Activated CD4-positive, alpha-beta T cell treated with anti-CD3 and anti-CD28 coated beads, Interleukin-2, amount 50 U/mL, for 1 hour (primary cell): ENCODE results near the gene CISD3.
A peak's percentile ranks its signal among the peaks of the same experiment; 100 is the strongest.
"Not testable (repeated sequence)": the region's sequence is repeated elsewhere in the genome, so short reads cannot be mapped to it uniquely, and the experiment has no call there.

Experiments
- DNase-seq: peaks from one replicate; pipeline ENCODE4 v3.0.0-alpha.2; 2020

CISD3 gene

DNA sequence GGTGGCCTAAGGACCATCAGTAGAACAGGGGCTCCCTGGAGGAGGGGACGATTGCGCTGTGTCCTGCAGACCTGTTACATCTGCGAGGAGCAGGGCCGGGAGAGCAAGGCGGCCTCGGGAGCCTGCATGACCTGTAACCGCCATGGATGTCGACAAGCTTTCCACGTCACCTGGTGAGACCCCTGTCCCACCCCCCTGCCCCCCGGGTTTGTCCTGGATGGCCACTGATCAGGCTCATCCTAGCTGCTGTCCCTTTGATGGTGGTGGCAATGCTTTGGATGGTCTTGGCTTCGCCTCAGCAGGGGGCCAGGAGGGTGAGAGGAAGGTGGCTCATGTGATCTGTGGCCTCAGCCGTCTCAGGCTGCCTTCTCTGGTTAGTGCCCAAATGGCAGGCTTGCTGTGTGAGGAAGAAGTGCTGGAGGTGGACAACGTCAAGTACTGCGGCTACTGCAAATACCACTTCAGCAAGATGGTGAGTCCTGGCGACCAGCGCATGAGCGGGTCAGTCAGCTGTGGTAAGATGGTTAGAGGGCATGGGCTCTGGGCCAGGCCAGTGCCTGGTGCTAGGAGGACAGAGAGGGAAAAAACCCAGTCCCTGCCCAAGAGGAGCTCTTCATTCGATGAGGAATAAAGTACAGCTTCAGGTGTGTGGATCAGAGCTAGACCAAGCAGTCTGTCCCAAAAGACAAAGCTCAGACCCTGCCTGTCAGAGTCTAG lies 20.9 kb upstream of the CISD3 start:
- DNase-seq: no peak

GRCh38 chr17:38709864-38710603 lies 20.1 kb upstream of the CISD3 start:
- no peak for DNase-seq

- no peak for DNase-seq
Observed at GRCh38 chr17:38710604-38710962, 19.6 kb upstream of the CISD3 start.

GRCh38 chr17:38710985-38711384 lies 19.2 kb upstream of the CISD3 start:
- no peak for DNase-seq

- no peak for DNase-seq
Observed at GRCh38 chr17:38711792-38712571, 18.2 kb upstream of the CISD3 start.

DNA sequence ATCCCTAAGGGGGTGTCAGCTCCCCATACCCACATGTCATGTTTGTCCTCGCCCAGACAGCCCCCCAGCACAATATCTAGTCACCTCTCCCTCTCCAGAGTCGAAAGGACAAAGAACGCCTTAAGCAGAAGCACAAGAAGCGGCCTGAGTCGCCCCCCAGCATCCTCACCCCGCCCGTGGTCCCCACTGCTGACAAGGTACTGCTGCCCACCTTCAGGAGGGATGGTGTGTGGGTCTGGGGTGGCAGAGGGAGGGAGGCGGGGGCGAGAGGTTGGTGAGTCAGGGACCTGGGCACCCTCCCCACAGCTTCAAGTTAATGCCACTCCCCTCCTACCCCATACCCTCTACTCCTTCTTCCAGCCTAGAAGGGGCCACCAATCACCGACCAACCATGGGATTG lies 17.5 kb upstream of the CISD3 start:
- DNase-seq: no peak

DNA sequence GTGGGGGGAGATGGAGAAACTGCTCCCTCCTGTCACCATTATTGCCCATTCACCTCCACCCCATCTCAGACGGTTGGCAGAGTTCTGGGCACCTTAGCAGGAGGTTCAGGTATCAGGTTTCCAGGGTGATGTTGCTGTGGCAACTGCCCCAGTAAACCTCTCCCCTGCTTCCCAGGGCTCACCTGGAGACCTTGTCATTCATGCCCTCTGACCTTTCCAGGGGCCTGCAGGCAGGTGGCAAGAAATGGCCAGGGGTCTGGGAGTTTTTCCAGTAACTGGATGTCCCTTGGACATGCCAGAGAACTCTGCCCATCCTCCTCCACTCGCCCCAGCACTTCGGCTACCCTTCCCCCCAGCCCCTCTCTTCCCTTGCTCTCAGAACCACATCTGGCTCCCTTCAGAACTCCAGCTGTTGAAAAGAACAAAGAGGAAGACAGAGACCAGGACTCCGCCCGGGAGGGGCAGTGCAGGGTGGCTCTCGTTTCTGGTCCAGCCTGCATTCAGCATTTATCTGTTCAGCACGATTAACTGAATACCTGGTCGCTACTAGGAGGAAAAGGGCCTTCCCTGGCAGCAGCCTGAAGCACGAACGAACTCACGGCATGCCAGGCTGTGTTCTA lies 16.6 kb upstream of the CISD3 start:
- DNase-seq: no peak

DNA sequence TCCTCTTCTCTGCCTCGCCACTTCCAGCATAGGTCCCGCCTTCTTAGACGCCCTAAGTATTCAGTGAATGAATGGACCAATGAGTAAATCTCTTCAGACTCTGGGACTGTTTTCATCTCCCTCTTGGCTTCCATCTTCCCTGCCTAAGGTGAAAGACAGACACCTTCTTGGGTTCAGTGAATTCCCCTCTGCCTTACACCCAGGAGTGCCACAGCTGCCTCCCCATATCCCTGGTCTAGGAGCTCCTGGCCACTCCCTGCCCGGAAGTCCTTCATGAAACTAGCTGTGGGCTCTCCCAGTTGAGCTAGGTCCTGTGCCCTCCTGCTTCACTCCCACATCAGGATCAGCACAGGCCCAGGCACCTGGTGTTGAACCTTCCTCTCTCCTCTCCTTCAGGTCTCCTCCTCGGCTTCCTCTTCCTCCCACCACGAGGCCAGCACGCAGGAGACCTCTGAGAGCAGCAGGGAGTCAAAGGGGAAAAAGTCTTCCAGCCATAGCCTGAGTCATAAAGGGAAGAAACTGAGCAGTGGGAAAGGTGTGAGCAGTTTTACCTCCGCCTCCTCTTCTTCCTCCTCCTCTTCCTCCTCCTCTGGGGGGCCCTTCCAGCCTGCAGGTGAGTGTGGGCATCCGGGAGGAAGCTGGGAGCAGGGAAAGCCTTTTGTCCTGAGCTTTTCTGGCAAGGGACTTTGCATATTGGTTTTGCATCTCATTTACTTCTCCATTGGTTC lies 14.8 kb upstream of the CISD3 start:
- no peak for DNase-seq

DNA sequence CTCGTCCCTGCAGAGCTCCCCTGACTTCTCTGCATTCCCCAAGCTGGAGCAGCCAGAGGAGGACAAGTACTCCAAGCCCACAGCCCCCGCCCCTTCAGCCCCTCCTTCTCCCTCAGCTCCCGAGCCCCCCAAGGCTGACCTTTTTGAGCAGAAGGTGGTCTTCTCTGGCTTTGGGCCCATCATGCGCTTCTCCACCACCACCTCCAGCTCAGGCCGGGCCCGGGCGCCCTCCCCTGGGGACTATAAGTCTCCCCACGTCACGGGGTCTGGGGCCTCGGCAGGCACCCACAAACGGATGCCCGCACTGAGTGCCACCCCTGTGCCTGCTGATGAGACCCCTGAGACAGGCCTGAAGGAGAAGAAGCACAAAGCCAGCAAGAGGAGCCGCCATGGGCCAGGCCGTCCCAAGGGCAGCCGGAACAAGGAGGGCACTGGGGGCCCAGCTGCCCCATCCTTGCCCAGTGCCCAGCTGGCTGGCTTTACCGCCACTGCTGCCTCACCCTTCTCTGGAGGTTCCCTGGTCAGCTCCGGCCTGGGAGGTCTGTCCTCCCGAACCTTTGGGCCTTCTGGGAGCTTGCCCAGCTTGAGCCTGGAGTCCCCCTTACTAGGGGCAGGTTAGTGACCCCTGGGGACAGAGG lies 13.7 kb upstream of the CISD3 start:
- DNase-seq: no peak

DNA sequence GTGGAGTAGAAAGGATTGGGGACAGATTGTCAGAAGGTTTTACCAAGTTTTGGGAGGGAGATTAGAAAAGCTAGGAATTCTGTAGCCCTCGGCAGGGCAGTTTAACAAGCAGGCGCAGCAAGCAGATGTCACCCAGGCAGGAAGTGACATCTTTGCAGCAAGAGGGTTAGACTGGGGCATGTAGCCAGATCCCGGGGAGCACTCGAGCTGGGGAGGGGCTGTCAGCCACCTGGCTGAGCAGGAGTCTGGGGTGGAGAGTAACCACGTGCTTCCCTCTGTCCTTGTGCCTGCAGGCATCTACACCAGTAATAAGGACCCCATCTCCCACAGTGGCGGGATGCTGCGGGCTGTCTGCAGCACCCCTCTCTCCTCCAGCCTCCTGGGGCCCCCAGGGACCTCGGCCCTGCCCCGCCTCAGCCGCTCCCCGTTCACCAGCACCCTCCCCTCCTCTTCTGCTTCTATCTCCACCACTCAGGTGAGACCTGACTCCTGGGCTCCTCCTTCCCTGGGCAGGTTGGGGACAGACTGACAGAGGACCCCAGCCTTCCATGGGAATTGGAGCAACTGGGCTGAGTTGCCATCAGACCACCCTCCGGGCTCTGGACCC lies 12.9 kb upstream of the CISD3 start:
- no peak for DNase-seq

DNA sequence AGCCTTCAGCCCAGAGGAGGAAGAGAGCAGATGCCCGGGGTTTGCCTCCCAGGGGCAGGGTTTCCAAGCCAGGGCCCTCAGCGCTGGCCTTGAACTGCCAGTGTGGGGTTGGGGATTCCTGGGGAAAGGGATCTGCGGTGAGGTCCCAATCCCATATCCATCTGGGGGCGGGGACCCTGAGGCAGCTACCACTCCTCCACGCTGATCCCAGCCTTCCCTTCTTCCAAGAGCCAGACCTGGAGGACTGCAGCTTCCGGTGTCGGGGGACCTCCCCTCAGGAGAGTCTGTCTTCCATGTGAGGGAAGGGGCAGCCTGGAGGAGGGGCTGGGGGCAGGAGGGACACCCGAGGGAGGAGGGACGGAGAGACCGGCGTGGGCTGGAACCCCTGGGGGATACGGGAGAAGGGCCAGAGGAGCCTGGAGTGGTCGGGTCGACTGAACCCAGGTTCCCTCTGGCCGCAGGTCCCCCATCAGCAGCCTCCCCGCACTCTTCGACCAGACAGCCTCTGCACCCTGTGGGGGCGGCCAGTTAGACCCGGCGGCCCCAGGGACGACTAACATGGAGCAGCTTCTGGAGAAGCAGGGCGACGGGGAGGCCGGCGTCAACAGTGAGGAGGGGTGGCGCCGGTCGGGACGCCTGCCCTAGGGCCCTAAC lies 10.7 kb upstream of the CISD3 start:
- no peak for DNase-seq

GRCh38 chr17:38719943-38720641 lies 10.0 kb upstream of the CISD3 start:
- no peak for DNase-seq

GRCh38 chr17:38720941-38721340 lies 9.2 kb upstream of the CISD3 start:
- DNase-seq: no peak

DNA sequence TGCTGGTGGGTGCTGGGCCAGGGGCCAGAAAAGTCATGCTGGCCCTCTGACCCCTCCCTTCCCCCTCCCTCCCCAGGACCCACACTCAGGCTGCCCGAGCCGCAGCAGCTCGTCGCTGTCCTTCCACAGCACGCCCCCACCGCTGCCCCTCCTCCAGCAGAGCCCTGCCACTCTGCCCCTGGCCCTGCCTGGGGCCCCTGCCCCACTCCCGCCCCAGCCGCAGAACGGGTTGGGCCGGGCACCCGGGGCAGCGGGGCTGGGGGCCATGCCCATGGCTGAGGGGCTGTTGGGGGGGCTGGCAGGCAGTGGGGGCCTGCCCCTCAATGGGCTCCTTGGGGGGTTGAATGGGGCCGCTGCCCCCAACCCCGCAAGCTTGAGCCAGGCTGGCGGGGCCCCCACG lies 8.3 kb upstream of the CISD3 start:
- DNase-seq: no peak

DNA sequence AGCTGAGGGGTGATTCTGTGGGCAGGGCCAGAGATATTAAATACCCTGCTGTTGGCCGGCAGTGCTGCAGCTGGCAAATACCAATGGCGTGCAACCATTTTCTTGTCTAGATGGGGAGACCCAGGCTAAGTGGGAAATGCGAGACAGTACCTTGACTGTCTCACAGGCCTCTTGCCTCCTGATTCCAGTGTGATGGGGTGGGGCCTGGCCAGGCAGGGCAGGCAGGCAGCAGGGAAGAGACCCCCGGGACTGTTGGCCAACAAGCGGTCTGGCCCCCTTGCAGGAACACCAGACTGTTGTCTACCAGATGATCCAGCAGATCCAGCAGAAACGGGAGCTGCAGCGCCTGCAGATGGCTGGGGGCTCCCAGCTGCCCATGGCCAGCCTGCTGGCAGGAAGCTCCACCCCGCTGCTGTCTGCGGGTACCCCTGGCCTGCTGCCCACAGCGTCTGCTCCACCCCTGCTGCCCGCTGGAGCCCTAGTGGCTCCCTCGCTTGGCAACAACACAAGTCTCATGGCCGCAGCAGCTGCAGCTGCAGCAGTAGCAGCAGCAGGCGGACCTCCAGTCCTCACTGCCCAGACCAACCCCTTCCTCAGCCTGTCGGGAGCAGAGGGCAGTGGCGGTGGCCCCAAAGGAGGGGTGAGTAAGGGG lies 5.7 kb upstream of the CISD3 start:
- DNase-seq: no peak

GRCh38 chr17:38725066-38725465 lies 5.1 kb upstream of the CISD3 start:
- DNase-seq: no peak

DNA sequence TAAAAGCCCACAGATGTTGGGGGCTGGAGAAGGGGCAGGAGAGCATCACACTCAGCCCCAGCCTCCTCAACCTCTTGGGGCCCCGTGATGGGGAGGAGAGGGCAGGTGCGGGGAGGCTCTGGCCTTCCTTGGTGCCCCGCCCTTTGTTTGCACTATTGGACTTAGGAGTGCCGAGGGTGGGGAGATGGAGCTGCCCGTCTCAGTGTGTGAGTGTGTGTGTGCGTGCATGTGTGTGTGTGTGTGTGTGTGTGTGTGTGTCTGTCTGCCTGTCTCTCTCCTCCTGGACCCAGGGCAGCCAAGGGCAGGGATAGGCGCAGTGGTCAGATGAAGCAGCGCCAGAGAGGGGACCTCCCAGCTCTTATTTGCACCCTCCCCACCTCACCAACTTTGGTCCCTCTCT lies 4.0 kb upstream of the CISD3 start:
- DNase-seq: not testable (repeated sequence)

DNA sequence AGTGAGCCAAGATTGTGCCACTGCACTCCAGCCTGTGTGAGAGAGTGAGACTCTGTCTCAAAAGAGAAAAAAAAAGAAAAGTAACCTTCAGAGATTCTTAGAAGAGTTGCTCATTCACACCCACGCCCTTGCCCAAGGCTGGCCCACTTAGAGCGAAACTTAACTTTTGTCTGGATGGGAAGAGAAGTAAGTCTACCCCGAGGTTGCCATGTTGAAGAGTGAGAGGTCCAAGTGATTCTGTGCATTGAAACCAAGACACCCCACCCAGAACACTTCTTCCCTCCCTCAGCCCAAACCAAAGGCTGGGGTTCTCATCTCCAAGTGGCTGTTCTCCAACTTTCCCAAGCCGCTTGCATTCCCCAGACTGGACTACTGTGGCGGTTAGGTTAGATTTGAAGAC lies 2.4 kb upstream of the CISD3 start:
- DNase-seq: peak; percentile 41

DNA sequence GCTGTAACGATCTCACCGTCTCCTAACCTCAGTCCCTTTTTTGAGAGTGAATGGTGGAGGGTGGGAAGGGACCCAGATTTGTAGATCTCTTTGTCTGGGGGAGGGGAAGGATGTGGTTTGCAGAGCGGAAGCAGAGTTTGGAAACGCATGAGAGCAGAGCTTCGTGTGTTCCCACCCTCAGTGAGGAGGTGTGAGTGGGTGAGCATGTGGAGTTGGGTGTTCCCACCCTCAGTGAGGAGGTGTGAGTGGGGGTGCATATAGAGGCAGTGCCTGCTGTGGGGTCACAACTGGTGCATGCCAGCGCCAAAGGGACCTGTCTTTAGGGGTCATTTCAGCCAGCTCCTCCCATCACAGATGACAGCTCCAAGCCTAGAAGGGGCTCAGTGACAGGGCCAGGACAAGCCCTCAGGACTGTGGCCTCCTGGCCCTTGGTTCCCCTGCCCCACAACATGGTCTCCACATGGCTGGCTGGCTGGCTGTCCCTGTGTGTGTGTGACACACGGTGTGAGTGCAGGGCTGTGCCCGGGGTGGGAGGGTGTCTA lies 1.8 kb upstream of the CISD3 start:
- DNase-seq: peak; percentile 56

GRCh38 chr17:38729368-38729885 lies 714 bp upstream of the CISD3 start:
- DNase-seq: no peak
